ENCODE results near the gene CBR1. TPM values are rescaled to one million over a fixed set of nuclear protein-coding genes. Genes with fewer than 3 reads are reported as not detected.

Gene CBR1
- total and polyA plus RNA-seq, 2 donors (not counting 3 experiments of a cell fraction or from before 2014, with no cell fraction given), result 41.3 to 124 TPM

DNA sequence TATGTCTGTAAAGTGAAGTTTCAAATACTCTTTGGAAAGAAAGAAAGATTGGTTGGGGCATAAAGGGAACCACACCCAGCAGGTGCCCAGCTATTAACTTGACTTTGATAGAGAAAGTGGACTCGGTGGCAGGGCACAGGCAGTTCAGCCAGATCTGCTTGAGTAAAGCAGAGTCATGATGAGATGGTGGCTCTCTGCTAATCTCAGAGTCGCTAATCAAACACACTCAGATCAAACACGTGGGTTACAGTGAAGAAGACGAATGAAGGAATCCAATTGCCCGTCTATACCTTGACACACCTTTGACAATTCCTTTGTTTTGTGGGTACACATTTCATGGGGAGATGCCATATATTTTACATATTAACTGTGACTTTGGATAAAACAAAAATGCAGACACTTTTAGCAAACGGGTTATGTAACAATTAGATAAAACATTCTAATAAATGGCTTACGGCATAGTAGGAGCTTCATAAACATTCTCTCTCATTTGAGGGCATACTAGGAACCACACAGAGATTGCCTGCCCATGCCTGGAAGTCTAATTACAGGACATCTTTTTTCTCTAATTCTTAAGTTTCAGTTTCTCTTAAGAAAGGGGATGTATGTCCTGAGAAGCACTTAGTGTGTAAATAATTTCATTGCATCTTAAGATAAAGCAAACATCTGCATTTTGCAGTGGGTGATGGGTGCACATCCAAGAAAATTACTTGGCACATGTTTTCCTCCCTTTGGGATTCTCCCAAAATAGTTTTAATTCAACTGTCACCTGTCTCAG, 7.2 kb downstream of the CBR1 start:
- Histone ChIP-seq H3K4me2 (ENCODE audit: insufficient read depth, low read length) (no peak overlapping the region), H3K79me2 (ENCODE audit: control insufficient read depth, insufficient read depth, low read length) (no peaks in the 10 kb centered on the region), H3K27me3 (ENCODE audit: control insufficient read depth in 2 of 2, insufficient read depth in 2 of 2, low read length in 2 of 2) (peaks cover 3 to 9% of the 10 kb centered on the region in 2 experiments), H3K27ac (ENCODE audit: insufficient read depth, low read depth, low read length) (no peak overlapping the region), H3K9me3 (replicated peaks; ENCODE audit: control insufficient read depth, insufficient read depth, low read length) (no peaks in the 10 kb centered on the region), H3K36me3 (ENCODE audit: control insufficient read depth in 2 of 2, extremely low read depth in 1 of 2, insufficient read depth in 2 of 2, low read length in 2 of 2) (peaks cover 0 to 2% of the 10 kb centered on the region in 2 experiments), H3K9ac (replicated peaks; ENCODE audit: extremely low read depth, insufficient read depth, low read length) (no peak overlapping the region), H4K20me1 (replicated peaks; ENCODE audit: control insufficient read depth, extremely low read depth, insufficient read depth, low read length) (no peaks in the 10 kb centered on the region), H2AFZ (ENCODE audit: low read depth, low read length) (no peak overlapping the region), H3K4me3 (replicated peaks in 1 of 3; ENCODE audit: insufficient read depth in 1 of 3, low read depth in 1 of 3, low read length in 3 of 3) (no peak overlapping the region), H3K4me1 (ENCODE audit: control insufficient read depth, extremely low read depth, insufficient read depth, low read length) (no peaks in the 10 kb centered on the region), H3K9me1 (replicated peaks; ENCODE audit: control insufficient read depth, extremely low read depth, insufficient read depth, low read length) (no peaks in the 10 kb centered on the region)
- intact Hi-C loops (cut with micrococcal nuclease) (no loop called here), dilution Hi-C loops (cut with MboI; ENCODE audit: extremely low pct_ligation_motif_present, low sequenced_read_pairs) (no loop called here)
- DNase-seq (ENCODE audit: low read depth, low spot score), result no peak
- no peak for FAIRE-seq
- BruUV-seq (replicated peaks), result no TSS peak
- ChIA-PET CTCF (interaction anchor here (0.7 to 2.7 kb wide), 4 partner anchors 10 to 49 kb away, joined by 3 to 7 read pairs (median 4); no protein-coding TSS in a partner anchor), POLR2A (interaction anchor here (0.7 kb wide), 1 partner anchor 36 kb away, joined by 3 read pairs; no protein-coding TSS in a partner anchor)
- TF ChIP-seq POLR2A (IDR thresholded peaks at IDR 0.05; ENCODE audit: low read depth, low read length) (no peak), FOS (IDR thresholded peaks at IDR 0.05; ENCODE audit: borderline replicate concordance, insufficient read depth, low read length) (no peak), MYC (IDR thresholded peaks at IDR 0.05; ENCODE audit: low read depth, low read length) (no peak), EZH2 (IDR thresholded peaks at IDR 0.05; ENCODE audit: borderline replicate concordance, low read depth, low read length, severe bottlenecking) (no peak), GATA2 (IDR thresholded peaks at IDR 0.05; ENCODE audit: insufficient read depth, insufficient read length, low read depth, low read length) (no peak), JUN (IDR thresholded peaks at IDR 0.05; ENCODE audit: borderline replicate concordance, insufficient read depth, insufficient read length, low read depth) (no peak), POLR2AphosphoS5 (IDR thresholded peaks at IDR 0.05; ENCODE audit: insufficient read depth, low read depth, low read length) (no peak)
- TF ChIP-seq, protein P1, sequence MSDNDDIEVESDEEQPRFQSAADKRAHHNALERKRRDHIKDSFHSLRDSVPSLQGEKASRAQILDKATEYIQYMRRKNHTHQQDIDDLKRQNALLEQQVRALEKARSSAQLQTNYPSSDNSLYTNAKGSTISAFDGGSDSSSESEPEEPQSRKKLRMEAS (IDR thresholded peaks at IDR 0.05; ENCODE audit: insufficient read depth, insufficient read length), result no peak
- TF ChIP-seq, protein P2, sequence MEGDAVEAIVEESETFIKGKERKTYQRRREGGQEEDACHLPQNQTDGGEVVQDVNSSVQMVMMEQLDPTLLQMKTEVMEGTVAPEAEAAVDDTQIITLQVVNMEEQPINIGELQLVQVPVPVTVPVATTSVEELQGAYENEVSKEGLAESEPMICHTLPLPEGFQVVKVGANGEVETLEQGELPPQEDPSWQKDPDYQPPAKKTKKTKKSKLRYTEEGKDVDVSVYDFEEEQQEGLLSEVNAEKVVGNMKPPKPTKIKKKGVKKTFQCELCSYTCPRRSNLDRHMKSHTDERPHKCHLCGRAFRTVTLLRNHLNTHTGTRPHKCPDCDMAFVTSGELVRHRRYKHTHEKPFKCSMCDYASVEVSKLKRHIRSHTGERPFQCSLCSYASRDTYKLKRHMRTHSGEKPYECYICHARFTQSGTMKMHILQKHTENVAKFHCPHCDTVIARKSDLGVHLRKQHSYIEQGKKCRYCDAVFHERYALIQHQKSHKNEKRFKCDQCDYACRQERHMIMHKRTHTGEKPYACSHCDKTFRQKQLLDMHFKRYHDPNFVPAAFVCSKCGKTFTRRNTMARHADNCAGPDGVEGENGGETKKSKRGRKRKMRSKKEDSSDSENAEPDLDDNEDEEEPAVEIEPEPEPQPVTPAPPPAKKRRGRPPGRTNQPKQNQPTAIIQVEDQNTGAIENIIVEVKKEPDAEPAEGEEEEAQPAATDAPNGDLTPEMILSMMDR (IDR thresholded peaks at IDR 0.05; ENCODE audit: extremely low read depth in 1 of 2, insufficient read depth in 1 of 2, low read depth in 1 of 2, low read length in 2 of 2), result no peak

Measured in endothelial cell of umbilical vein (primary cell).